Measurements from ENCODE around the gene KLF6.

KLF6 gene

GRCh38 chr10:3727268-3727667 lies 57.7 kb downstream of the KLF6 start:
- FAIRE-seq: no peak
